Cardiac fibroblast (primary cell): ENCODE measurements around the gene KDM6A.
"Not testable (repeated sequence)": the region's sequence is repeated elsewhere in the genome, so short reads cannot be mapped to it uniquely, and the experiment has no call there.

Experiments used
- DNase-seq, 2 donors: peaks; one replicate each; pipeline versions ENCODE4 v3.0.0 to v3.0.0-alpha.2; 2010; ENCODE audit warnings: low read depth in 2 of 2
- H3K4me3 ChIP-seq, 2 donors: replicated peaks in 1 of 2; 1 replicate in 1 of 2; 2 replicates in 1 of 2; pipeline ENCODE4 v1.5.1; 2011; ENCODE audit warnings: low read depth in 2 of 2, low read length in 2 of 2, mild to moderate bottlenecking in 2 of 2, moderate library complexity in 1 of 2
- TF ChIP-seq, protein P1 (sequence below): IDR thresholded peaks from one replicate; pipeline ENCODE4 v1.5.1; 2011; ENCODE audit warnings: low read depth, mild to moderate bottlenecking, low read length, inconsistent platforms

KDM6A gene

DNA sequence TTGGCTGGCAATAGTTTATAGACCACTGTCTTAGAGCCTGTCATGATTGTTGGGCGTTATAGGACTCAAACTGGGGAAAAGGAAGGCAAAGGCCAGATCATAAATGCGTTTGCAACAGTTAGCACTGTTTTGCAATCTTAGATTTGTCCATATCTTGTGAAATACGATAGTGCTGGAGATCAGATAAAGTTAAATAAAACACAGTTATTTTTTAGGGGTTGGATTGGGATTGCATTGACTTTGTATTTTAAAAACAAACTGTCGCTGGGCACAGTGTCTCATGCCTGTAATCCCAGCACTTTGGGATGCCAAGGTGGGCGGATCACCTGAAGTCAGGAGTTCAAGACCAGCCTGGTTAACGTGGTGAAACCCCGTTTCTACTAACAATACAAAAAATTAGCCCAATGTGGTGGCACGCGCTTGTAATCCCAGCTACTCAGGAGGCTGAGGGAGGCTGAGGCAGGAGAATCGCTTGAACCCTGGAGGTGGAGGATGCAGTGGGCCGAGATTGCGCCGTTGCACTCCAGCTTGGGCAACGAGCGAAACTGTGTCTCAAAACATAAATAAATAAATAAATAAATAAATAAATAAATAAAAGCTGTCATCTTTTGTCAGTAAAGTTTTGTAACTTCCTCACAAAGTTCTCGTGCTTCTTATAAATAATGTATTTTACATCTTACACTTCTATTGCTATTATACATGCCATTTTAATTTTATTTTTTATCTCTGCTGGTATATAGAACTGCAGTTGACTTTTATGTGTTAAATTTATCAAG is 117.2 kb downstream of the KDM6A start:
- TF ChIP-seq, protein P1, sequence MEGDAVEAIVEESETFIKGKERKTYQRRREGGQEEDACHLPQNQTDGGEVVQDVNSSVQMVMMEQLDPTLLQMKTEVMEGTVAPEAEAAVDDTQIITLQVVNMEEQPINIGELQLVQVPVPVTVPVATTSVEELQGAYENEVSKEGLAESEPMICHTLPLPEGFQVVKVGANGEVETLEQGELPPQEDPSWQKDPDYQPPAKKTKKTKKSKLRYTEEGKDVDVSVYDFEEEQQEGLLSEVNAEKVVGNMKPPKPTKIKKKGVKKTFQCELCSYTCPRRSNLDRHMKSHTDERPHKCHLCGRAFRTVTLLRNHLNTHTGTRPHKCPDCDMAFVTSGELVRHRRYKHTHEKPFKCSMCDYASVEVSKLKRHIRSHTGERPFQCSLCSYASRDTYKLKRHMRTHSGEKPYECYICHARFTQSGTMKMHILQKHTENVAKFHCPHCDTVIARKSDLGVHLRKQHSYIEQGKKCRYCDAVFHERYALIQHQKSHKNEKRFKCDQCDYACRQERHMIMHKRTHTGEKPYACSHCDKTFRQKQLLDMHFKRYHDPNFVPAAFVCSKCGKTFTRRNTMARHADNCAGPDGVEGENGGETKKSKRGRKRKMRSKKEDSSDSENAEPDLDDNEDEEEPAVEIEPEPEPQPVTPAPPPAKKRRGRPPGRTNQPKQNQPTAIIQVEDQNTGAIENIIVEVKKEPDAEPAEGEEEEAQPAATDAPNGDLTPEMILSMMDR, result no peak
- DNase-seq, result no peak
- H3K4me3 ChIP-seq, result no peak overlapping the region

DNA sequence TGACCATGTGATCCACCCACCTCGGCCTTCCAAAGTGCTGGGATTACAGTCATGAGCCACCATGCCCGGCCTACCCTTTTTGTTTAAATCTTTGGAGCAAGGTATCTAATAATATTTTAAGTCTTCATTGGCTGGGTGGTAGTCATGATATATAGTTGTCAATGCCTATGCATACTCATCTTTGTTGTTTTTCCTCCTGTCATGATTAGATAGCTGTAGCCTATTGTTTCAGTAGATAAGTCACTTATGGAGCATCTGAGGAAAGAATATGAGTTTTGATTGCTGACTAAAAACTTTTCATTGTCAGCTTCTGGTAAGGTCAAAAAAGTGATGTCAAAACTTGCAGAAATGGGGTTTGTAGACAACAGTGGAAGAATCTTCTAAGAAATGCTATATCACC is 119.8 kb downstream of the KDM6A start:
- TF ChIP-seq, protein P1, result no peak
- H3K4me3 ChIP-seq, result no peak overlapping the region
- no peak for DNase-seq

DNA sequence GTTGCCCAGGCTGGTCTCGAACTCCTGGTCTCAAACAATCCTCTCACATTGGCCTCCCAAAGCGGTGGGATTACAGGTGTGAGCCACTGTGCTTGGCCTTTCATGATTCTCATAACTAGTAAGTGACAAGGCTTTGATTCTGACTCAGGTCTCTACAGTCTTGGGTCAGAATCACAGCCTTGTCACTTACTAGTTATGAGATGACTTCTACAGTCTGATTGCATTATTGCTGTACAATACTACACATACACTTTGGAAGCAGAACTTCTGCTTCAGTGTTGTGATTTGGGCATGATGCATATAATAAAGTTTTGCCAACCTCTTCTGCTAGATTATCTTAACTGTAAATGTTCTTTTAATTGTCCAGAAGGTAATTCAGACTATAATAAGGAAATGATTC is 123.3 kb downstream of the KDM6A start:
- TF ChIP-seq, protein P1, result no peak
- no peak for DNase-seq
- no peak overlapping the region for H3K4me3 ChIP-seq

DNA sequence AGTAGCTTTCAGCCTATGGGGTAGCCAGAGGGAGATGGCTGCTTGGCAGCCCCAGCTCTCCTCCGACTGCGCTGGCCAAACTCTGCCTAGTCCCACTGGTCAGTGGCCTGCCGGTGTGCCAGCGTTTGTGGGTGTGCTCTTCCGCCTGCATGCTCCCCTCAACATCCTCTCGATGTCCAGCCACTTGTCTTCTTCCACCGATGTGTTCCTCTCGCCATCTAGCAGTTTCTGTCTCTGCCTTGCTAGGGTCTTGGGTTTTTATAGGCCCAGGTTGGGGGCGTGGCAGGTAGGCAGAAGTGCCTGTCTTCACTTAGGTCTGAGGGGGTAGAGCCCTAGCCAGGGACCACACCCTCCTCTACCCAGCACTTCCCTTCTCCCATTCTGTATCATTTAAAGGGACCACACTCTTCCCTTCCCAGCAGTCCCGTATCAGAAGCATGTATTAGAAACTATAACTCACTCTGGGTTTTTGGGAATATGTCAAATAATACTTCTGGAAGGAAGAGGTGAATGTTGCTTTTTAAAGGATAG is 124.4 kb downstream of the KDM6A start:
- DNase-seq, result no peak
- TF ChIP-seq, protein P1, result no peak
- H3K4me3 ChIP-seq, result no peak overlapping the region

DNA sequence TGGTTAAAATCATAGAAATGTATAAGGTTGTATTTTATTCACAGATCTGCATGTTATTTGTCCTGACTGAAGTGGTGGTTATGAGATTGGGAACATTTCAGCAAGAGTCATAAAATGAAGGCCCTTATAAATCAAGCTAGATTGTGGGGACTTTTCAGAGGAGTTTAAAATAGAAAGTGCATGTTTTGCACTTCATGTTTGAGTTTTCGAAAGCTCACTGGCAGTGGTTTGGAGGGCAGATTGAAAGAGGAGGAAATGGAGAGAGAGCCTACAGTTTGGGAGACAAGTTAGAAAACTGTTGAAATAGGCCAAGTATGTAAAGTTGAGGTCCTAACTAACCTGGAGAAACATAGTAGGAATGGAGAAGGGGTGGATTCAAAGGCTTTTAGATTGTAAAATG is 124.9 kb downstream of the KDM6A start:
- no peak for DNase-seq
- TF ChIP-seq, protein P1, result no peak
- no peak overlapping the region for H3K4me3 ChIP-seq

DNA sequence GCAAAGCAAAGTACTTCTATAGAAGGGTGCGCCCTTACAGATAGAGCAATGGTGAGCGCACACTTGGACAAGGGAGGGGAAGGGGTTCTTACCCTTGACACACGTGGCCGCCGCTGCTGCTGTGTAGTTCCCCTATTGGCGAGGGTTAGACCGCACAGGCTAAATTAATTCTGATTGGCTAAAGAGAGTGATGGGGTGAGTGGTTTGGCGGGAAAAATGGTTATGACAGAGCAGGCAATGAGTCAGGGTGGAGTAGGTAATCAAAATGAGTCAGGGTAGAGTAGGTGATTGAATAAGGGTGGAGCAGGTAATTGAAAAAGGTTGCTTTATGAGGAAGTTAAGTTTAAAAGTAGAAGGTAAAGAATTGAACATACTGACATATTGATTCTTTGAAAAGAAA is 126.2 kb downstream of the KDM6A start:
- peak in 1 of 2 donors; percentile 2 for DNase-seq

DNA sequence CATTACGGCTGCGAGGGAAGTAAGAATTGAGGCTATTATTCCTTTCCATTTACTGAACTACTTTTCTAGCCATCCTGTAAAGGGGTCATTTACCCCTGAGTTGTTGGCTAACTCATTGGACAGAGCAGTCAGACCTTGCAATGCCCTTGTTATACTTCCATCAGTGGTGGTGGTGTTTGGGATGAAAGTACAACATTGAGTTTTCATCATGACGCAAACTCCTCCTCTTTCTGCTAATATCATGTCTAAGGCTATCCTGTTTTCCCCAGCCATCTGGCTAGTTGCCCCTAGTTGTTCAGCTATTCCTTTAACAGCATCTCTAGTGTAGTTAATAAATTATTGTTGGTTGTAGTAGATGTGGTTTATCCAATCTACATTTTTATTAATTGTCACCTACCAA is 126.9 kb downstream of the KDM6A start:
- DNase-seq, H3K4me3 ChIP-seq: not testable (repeated sequence)

More for the DNA sequence above, 126.2 kb downstream of the KDM6A start:
- H3K4me3 ChIP-seq, result not testable (repeated sequence)

DNA sequence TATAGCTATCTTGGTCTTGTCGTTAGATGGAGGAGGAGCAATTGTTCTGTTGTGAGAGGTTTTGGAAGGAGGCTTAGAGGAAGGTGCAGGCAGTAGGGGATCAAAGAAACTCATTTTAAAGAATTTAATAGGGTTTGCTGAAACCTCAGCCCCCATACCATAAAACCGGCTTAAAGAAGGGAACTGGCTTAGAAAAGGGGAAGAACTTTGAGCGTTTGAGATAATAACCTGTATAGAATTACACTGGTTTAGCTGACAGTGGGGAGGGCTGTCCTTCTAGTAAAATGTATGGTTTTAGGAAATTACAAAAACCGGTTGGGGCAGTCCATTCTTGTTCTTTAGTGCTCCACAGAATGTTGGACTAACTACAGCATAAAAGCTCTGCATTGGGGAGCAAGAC is 128.1 kb downstream of the KDM6A start:
- TF ChIP-seq, protein P1, result no peak
- no peak for DNase-seq
- H3K4me3 ChIP-seq, result no peak overlapping the region
